Activated naive CD4-positive, alpha-beta T cell treated with Interleukin-2 at 50 U/mL for 16 hours (primary cell): ENCODE results near the gene PDE4B.
"Not testable (repeated sequence)": the region's sequence is repeated elsewhere in the genome, so short reads cannot be mapped to it uniquely, and the experiment has no call there.

Experiments used
- DNase-seq: peaks from one replicate; pipeline ENCODE4 v3.0.0-alpha.2; 2020

Gene PDE4B

DNA sequence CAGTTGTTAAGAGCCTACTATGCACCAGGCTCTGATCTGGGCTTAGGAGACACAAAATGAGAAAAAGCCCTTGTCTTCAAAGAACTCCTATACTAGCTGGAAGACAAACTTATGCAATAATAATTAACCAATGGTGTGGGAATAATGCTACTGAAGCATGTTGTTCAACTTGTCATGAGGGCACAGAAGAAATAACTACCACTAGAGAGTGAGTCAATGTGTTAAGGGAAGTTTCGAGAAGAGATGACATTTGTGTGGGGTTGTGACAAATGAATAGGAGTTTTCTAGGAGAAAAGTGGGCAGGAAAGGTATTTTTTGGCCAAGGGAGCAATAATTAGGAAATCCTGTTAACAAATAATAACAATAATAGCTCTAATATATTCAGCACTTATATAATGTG is 205.0 kb downstream of the PDE4B start:
- no peak for DNase-seq

DNA sequence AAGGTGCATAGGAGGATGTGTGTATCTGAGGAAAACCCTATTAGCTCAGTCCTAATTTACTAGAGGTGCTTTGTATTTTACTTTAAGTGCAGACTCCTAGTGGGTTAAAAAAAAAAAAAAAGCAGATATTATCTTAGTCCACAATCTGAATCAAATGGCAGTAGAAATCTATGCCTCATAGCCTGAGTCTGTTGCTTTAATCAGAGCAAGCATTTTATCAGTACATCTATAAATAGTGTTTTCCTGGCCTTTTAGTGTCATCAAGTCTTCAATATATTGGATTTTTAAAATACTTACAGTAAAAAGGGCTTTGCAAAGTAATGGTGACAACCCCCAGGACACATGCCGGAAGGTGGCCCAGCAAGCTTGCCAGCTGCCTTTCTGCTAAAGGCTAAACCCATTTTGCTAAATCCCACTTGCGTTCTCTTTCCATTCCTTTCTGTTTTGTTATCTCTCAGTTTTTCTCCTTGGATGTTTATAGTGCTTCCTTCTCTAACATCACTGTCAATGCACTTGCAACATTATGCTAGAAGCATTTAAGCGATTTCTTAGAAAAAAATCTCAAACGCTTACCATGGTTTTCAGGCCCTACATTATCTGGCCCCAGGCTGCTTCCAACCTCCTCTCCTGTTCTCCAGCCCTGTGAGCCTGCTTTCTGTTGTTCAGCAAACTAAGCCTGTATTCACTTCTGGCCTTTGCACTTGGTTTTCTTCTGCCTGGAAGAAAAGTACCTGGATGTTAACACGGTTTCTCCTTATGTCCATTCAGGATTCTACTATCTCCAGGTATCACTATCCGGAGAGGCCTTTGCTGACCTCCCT is 206.3 kb downstream of the PDE4B start:
- no peak for DNase-seq

DNA sequence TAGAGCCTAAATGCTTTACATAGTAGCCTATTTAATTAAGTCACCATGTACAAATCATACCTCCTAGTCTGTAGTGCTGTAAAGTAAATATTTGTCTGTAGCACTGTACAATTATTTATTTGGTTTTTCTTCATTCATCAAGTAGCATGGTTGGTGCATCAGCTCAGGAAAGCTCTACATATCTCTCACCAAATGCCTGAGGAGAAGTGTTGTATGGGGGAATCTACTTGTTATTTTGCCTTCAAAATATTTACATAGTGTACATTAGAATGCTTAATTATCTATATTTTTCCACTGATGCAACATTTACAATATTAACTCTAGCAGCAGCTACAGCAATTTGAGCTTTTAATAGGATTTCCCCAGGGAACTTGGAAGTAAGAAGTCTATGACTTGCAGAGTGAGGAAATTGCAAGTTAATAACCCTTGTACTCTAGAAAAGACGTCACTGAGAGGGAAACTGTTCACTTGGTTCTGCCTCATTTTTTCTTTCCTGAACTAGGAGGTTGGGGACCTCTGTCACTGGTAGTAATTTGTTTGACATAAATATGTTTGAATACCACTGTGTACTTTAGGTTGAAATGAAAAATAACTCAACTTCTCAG is 207.4 kb downstream of the PDE4B start:
- DNase-seq = no peak

DNA sequence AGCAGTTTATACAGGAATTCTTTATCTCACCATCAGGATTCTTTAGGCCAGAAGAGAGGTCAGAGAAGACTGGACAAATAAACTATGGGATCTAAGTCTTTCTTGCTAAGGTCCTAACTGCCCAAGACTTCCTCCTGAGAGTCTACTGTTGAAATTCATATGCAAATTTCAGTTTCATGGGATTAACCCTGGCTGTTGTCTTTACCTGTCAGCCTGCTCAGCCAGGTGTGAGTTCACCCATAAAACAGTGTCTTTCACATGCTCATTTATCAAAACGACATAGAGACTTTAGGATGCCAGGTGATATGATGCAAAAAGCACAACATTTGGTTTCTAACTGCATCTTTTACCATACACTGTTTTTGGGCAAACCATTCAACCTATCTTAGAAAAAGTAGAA is 211.0 kb downstream of the PDE4B start:
- no peak for DNase-seq

DNA sequence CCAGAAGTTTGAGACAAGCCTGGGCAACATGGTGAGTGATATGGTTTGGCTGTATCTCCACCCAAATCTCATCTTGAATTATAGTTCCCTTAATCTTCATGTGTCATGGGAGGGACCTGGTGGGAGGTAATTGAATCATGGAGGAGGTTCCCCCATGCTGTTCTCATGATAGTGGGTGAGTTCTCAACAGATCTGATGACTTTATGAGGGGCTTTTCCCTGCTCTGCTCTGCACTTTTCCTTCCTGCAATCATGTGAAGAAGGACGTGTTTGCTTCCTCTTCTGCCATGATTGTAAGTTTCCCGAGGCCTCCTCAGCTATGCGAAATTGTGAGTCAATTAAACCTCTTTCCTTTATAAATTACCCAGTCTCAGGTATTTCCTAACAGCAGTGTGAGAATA is 213.8 kb downstream of the PDE4B start:
- not testable (repeated sequence) for DNase-seq

DNA sequence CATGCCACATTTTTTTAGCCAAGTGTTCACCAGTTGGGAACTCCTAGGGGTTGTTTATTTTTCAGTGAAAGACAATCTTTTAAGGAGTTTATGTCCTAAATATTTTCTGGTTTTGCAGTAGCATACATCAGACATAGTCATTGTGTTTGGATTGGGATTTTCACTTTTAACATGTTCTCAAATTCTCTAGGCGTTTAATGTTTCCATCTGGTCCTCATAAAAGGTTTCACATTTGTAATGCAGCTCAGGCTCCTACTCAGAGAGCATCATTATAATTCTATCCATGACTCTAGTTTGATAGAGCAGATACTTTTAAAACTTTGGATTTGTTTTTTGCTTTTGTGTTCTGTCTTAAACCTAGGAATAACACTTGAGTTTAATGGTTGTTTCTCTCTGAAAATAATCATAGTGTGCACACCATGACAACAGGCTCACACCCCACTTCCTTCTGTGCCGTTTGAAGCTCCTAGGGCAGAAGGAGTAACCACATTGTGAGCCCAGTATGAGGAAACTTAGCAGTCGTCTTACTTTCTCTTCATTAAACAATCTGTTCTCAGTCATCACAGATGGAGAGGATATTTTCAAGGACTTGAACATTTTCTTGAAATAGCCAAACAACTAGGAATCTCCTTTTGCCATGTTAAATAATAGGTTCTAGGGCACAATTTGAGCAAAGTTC is 219.6 kb downstream of the PDE4B start:
- DNase-seq = no peak

DNA sequence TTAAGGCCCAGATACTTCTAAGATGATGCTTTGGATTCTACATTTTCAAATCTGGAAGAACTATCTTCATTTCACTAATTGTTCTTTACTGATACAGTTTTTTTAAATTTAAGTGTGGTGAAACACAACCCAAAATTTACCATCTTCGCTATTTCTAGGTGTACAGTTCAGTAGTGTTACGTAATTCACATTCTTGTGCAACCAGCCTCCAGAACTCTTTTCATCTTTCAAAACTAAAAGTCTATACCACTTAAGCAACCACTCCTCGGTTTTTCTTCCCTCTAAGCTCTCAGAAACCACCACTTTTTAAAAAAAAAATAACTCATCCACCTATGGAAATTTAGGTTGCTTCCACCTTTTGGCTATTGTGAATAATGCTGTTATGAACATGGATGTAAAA is 220.7 kb downstream of the PDE4B start:
- no peak for DNase-seq

DNA sequence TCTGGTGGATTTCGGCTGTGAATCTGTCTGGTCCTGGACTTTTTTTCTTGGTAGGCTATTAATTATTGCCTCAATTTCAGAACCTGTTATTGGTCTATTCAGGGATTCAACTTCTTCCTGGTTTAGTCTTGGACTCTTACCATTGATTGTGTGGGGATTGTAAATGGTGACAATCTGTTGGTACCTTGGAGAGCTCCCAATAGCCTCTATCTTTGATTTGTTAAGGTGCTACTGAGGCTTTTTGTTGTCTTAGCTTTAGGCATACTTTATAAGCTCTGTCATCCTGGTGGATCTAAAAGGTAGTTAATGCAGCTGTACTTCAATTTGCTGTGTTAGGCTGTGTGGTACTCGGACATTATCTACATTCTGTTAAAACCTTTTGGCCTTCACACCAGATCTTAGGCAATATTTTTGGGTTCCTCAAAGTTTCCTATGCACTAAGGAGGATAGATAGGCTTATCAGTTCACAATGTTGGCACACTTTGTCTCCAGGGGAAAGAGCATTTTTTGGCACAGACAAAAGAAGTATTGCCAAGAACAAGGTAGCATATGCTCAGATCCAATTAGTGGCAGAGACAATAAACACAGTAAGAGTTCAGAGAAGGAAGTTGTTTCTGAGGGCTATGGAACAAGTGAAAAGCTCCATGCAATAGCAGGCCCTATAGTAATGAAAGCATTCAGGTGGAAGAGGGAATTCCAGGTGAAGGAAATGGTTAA is 230.4 kb downstream of the PDE4B start:
- no peak for DNase-seq

DNA sequence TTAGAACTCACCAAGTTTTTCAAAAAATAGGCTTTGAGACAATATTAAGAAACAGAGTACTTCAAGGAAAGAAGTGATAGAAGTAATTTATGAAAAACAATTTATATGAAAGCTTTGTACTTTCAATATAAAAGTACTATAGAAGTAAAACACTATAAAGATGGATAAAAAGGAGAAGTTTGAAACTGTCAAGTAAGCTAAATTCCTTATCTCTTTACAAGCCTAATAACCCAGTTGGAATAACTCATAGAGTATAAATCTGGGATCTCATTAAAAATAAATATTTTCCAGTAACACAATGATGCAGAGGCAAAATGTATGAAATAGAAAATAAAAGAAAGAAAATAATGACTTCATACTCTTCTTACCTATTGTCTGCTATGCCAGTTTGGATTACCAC is 232.5 kb downstream of the PDE4B start:
- no peak for DNase-seq

DNA sequence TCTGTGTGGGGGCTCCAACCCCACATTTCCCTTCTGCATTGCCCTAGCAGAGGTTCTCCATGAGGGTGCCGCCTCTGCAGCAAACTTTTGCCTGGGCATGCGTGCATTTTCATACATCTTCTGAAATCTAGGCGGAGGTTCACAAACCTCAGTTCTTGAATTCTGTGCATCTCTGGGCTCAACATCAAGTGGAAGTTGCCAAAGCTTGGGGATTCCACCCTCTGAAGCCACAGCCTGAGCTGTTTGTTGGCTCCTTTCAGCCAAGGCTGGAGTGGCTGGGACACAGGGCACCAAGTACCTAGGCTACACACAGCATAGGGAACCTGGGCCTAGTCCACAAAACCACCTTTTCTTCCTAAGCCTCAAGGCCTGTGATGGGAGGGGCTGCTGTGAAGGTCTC is 235.3 kb downstream of the PDE4B start:
- DNase-seq = no peak

DNA sequence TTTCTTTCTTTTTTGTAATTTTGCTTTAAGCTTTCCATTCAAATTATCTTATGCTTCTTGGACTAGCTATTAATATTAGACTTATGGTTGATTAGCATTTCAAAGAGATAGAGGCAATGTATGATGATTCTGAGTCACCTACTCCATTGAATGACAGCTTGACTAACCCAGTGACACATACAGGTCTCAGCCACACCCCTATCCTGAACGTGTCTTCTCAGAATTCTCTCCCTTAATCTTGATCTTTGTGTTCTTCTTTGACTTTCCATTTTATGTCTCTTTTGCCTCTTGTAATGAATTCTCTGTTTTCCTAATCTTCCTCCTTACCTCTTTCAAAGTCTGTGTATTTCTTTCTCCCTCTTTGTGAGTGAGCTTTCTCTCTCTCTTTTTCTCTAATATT is 241.1 kb downstream of the PDE4B start:
- DNase-seq = no peak

DNA sequence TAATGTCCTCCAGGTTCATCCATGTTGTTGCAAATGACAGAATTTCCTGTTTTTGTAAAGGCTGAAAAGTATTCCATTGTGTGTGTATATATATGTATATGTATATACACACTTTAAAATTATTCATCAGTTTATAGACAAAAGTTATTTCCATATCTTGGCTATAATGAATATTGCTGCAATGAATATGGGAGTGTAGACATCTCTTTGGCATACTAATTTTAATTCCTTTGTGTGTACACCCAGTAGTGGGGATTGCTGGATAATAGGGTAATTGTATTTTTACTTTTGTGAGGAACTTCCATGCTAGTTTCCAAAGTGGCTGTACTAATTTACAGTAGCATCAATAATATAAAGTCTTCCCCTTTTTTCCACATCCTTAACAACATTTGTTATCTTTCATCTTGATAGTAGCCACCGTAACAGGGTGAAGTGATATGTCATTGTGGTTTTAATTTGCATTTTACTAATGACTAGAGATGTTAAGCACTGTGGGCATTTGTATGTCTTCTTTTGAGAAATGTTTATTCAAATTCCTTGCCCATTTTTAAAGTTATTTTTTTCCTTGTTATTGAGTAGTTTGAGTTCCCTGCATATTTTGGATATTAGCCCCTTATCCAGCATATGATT is 243.0 kb downstream of the PDE4B start:
- DNase-seq = no peak

DNA sequence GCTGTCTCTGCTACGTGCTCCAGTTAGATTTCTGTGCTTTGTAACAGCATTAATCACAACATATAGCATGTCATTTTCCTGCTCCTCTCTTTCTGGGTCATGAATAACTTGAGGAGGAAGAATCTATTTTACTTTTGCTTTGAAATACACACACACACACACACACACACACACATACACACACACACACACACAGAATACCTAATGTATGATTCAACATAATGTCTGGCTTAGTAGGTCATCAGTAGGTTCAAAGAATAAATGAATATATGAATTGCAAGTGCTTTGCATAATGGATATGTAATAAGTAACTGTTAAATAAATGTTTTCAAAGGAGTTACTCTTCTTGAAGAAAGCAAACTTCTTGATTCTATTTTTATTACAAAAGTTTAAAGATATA is 249.0 kb downstream of the PDE4B start:
- DNase-seq = no peak

DNA sequence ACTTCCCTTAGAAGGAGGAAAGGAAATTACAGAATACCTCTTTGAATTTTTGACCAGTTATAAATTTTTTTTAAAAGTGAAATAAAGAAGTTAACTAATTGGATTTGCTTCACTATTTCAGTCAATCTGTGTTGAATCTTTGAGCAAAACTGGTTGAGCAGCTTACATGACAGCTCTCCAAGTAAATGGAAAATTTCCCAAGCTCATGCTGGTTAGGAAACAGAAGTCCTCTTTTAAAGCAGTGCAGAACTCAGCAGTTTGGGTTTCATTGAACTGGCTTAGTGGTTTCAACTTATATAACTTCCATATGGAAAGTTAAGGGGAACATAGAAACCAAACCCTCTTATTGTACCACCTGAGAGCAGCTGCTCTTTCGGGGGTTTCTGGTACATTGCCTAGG is 250.5 kb downstream of the PDE4B start:
- no peak for DNase-seq

DNA sequence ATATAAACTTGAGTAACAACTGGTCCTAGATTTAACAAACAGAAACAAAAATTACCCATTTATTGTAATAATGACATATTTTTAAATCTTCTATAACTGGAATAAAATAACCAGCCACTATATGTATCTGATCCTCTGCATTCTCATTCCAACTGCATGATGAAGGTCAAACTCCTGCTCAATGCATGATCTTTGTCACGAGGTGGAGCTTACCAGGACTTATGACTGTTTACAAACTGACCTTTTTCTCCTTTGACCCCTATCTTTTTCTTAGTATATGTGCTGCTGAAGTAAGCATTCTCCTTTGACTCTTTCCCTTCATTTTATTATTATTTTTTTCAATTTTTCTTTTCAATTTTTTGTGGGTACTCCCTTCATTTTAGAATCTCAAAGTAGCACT is 252.2 kb downstream of the PDE4B start:
- no peak for DNase-seq

DNA sequence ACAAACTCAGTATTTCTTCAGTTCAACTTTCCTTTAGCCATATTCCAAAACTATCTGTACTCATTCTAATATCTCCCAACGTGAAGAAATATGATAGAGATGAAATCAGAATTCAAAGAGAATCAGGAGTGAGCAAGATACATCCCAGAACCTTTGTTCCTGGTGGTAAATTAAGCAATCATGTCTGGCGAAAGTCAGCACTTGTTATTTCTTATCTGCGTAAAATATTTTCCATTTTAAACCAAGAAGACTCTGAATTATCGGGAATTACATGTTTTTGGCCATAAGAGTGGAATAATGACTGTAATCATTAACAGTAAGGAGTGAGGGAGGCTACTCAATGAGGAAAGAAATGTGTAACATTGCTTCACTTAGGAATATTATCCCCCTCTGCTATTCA is 253.7 kb downstream of the PDE4B start:
- no peak for DNase-seq

DNA sequence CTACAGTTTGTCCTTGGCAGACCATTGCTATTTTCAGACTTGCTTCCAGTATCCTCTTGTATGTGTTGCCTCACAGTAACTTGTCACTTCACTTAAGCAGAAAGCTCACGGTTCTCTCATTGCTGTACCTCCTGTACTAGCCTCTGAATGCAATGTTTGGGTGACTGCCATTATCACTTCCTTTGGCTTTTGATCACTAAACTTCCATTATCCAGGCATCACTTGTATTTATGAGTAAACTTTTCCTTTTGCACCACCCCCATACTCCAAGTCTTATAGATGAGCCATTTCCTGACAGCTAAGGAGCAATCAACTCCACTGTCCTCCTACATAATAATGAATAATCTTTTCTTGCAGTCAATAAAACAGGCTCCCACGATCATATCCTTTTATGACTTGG is 255.3 kb downstream of the PDE4B start:
- no peak for DNase-seq

DNA sequence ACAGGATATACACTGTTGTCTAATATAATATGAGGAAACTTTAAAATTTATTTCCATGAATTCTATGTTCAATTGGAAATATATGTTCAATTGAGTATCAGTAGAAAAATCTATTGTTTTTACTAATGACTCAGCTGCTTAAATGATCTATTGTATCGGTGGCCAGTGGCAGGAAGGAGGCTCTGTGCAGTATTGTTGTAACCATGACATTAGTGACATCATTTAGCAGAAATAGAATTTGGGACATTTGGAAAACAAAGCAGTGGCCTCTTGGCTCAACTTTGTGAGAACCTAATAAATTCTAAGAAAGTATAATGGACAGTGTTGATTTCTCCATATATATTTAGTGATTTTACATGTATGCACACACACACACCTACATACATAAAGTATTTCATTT is 257.4 kb downstream of the PDE4B start:
- no peak for DNase-seq

DNA sequence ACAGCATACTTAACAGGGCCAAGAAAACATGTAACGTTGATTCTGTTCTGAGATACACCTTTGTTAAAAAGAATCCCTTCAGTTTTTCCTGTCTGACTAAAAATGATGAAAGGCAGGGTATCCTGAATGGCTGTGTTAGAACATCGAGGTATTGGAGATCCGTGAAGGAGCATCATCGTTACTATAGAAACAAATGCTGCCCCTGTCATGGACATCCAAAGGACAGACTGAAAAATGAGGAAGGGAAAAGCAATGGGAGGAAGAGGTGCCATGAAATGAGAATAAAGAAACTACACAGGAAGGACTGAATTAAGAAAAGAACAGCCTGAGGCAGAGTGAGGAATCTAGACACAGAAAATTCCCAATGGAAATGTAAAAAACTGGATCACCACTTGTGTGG is 257.9 kb downstream of the PDE4B start:
- DNase-seq = no peak

DNA sequence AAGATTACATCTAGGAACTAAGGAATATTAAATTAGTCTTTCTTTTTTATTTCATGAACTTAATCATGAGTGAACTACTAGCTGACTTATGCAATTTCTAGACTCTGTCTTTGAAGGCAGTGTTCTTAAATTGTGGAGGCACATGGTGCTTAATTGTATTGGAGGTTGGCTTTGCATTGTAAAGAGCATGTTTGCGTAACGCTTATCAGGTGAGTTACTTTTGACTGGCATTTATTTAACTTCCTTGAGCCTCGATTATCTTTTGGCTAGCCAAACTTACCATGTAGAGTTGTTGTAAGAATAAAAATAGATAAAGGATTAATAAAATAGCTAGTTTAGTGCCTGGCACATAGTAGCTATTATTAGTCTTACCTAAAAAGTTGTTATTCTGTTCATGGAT is 262.4 kb downstream of the PDE4B start:
- no peak for DNase-seq

DNA sequence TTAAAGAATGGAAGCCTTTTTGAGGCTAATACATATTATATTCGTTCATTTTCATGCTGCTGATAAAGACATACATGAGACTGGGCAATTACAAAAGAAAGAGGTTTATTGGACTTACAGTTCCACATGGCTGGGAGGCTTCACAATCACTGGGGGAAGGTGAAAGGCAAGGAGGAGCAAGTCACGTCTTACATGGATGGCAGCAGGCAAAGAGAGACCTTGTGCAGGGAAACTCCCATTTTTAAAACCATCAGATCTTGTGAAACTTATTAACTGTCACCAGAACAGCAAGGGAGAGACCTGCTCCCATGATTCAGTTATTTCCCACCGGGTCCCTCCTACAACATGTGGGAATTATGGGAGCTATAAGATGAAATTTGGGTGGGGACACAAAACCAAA is 264.8 kb downstream of the PDE4B start:
- DNase-seq = not testable (repeated sequence)

DNA sequence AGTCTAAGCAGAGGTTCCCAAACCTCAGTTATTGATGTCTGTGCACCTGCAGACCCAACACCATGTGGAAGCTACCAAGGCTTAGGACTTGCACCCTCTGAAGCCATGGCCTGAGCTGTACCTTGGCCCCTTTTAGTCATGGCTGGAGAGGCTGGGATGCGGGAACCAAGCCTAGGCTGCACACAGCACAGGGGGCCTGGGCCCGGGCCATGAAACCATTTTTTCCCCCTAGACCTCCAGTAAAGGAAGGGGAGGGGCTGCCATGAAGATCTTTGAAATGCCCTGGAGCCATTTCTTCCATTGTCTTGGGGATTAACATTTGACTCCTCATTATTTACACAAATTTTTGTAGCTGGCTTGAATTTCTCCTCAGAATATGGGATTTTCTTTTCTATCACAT is 265.9 kb downstream of the PDE4B start:
- no peak for DNase-seq

DNA sequence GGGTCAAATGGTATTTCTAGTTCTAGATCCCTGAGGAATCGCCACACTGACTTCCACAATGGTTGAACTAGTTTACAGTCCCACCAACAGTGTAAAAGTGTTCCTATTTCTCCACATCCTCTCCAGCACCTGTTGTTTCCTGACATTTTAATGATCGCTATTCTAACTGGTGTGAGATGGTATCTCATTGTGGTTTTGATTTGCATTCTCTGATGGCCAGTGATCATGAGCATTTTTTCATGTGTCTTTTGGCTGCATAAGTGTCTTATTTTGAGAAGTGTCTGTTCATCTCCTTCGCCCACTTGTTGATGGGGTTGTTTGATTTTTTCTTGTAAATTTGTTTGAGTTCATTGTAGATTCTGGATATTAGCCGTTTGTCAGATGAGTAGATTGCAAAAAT is 274.5 kb downstream of the PDE4B start:
- DNase-seq = not testable (repeated sequence)
